ENCODE data around the gene TSPAN18.

- TF ChIP-seq POLR2A (IDR thresholded peaks at IDR 0.05; ENCODE audit: low read length) (no peak), GATA1 (IDR thresholded peaks at IDR 0.05; ENCODE audit: low read depth, low read length) (no peak)
Measured at GRCh38 chr11:44842220-44842619, 115.5 kb downstream of the TSPAN18 start.

Measured in erythroblast (primary cell).